ENCODE measurements around the gene RTEL1. TPM values are rescaled to one million over a fixed set of nuclear protein-coding genes. Genes with fewer than 3 reads are reported as not detected.

RTEL1 gene
- total and polyA plus RNA-seq, 9 of the 15 experiments (the other 6 are each of a cell fraction or from before 2014, with no cell fraction given), result 0.36 to 61.0 (median 17.9) TPM

DNA sequence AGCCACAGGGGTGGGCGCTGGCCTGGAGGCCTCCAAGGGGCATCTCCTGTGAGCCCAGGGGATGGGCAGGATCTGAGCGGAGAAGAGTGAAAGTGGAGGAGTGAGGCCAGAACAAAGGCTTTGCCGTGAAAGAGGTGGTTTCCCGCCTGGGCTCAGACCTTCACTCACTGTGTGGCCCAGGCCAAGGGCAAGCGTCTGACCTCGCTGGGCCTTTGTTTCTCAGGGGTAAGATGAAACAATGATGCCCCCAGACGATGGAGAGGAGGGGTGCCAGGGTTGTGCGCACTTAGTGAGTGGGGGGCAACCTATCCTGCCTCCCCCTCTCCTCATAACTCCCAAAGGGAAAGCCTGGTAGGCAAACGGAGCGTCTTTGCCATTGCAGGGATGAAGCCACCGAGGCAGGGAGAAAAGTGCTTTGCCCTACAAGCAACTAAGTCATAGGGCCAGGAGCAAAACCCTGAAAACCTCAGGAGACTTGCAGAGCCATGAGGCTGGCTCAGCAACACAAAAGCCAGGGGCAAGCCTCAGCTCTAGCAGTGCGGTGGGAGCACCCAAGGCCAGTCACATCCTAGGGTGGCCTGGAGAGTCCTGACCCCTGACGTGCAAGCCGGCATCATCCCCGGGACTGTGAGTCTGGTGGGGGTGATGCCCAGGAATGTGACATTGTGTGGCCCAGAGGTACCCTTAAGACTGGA is 4.0 kb upstream of the RTEL1 start (continued):
- TF ChIP-seq NFIX (CRISPR knock-in tag; IDR thresholded peaks at IDR 0.05; ENCODE audit: low read depth) (no peak), ZNF3 (CRISPR knock-in tag; IDR thresholded peaks at IDR 0.05) (no peak), MXI1 (IDR thresholded peaks at IDR 0.05; ENCODE audit: low read depth, low read length) (no peak), ZC3H4 (CRISPR knock-in tag; IDR thresholded peaks at IDR 0.05; ENCODE audit: borderline replicate concordance) (no peak), KAT7 (CRISPR knock-in tag; IDR thresholded peaks at IDR 0.05; ENCODE audit: borderline replicate concordance) (0 out of 2 replicates have a peak, but pooled peaks have one; percentile 13), GABPB1 (CRISPR knock-in tag; IDR thresholded peaks at IDR 0.05) (0 out of 2 replicates have a peak, but pooled peaks have one; percentile 8), TBP (optimal IDR thresholded peaks at IDR 0.05; ENCODE audit: low read depth, low read length) (no peak), SMAD4 (CRISPR knock-in tag; conservative IDR thresholded peaks at IDR 0.05) (0 out of 2 replicates have a peak, but pooled peaks have one; percentile 22), ZNF232 (CRISPR knock-in tag; IDR thresholded peaks at IDR 0.05) (no peak), HNRNPH1 (optimal IDR thresholded peaks at IDR 0.05; ENCODE audit: low read depth, low read length) (no peak), TEAD2 (tag; IDR thresholded peaks at IDR 0.05) (no peak), PHB (CRISPR knock-in tag; IDR thresholded peaks at IDR 0.05) (no peak)
- TF ChIP-seq, protein P1, sequence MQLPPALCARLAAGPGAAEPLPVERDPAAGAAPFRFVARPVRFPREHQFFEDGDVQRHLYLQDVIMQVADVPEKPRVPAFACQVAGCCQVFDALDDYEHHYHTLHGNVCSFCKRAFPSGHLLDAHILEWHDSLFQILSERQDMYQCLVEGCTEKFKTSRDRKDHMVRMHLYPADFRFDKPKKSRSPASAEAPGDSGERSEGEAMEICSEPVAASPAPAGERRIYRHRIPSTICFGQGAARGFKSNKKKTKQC (CRISPR knock-in tag; IDR thresholded peaks at IDR 0.05), result 0 out of 2 replicates have a peak, but pooled peaks have one; percentile 58
- TF ChIP-seq, protein P2, sequence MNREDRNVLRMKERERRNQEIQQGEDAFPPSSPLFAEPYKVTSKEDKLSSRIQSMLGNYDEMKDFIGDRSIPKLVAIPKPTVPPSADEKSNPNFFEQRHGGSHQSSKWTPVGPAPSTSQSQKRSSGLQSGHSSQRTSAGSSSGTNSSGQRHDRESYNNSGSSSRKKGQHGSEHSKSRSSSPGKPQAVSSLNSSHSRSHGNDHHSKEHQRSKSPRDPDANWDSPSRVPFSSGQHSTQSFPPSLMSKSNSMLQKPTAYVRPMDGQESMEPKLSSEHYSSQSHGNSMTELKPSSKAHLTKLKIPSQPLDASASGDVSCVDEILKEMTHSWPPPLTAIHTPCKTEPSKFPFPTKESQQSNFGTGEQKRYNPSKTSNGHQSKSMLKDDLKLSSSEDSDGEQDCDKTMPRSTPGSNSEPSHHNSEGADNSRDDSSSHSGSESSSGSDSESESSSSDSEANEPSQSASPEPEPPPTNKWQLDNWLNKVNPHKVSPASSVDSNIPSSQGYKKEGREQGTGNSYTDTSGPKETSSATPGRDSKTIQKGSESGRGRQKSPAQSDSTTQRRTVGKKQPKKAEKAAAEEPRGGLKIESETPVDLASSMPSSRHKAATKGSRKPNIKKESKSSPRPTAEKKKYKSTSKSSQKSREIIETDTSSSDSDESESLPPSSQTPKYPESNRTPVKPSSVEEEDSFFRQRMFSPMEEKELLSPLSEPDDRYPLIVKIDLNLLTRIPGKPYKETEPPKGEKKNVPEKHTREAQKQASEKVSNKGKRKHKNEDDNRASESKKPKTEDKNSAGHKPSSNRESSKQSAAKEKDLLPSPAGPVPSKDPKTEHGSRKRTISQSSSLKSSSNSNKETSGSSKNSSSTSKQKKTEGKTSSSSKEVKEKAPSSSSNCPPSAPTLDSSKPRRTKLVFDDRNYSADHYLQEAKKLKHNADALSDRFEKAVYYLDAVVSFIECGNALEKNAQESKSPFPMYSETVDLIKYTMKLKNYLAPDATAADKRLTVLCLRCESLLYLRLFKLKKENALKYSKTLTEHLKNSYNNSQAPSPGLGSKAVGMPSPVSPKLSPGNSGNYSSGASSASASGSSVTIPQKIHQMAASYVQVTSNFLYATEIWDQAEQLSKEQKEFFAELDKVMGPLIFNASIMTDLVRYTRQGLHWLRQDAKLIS (CRISPR knock-in tag; IDR thresholded peaks at IDR 0.05), result 0 out of 2 replicates have a peak, but pooled peaks have one; percentile 4
- TF ChIP-seq, protein P3, sequence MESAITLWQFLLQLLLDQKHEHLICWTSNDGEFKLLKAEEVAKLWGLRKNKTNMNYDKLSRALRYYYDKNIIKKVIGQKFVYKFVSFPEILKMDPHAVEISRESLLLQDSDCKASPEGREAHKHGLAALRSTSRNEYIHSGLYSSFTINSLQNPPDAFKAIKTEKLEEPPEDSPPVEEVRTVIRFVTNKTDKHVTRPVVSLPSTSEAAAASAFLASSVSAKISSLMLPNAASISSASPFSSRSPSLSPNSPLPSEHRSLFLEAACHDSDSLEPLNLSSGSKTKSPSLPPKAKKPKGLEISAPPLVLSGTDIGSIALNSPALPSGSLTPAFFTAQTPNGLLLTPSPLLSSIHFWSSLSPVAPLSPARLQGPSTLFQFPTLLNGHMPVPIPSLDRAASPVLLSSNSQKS (CRISPR knock-in tag; IDR thresholded peaks at IDR 0.05), result no peak
- TF ChIP-seq, protein P4, sequence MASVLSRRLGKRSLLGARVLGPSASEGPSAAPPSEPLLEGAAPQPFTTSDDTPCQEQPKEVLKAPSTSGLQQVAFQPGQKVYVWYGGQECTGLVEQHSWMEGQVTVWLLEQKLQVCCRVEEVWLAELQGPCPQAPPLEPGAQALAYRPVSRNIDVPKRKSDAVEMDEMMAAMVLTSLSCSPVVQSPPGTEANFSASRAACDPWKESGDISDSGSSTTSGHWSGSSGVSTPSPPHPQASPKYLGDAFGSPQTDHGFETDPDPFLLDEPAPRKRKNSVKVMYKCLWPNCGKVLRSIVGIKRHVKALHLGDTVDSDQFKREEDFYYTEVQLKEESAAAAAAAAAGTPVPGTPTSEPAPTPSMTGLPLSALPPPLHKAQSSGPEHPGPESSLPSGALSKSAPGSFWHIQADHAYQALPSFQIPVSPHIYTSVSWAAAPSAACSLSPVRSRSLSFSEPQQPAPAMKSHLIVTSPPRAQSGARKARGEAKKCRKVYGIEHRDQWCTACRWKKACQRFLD (CRISPR knock-in tag; IDR thresholded peaks at IDR 0.05), result 0 out of 2 replicates have a peak, but pooled peaks have one; percentile 43
- TF ChIP-seq, protein P5, sequence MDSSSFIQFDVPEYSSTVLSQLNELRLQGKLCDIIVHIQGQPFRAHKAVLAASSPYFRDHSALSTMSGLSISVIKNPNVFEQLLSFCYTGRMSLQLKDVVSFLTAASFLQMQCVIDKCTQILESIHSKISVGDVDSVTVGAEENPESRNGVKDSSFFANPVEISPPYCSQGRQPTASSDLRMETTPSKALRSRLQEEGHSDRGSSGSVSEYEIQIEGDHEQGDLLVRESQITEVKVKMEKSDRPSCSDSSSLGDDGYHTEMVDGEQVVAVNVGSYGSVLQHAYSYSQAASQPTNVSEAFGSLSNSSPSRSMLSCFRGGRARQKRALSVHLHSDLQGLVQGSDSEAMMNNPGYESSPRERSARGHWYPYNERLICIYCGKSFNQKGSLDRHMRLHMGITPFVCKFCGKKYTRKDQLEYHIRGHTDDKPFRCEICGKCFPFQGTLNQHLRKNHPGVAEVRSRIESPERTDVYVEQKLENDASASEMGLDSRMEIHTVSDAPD (CRISPR knock-in tag; IDR thresholded peaks at IDR 0.05), result no peak
- TF ChIP-seq, protein P6, sequence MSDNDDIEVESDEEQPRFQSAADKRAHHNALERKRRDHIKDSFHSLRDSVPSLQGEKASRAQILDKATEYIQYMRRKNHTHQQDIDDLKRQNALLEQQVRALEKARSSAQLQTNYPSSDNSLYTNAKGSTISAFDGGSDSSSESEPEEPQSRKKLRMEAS (CRISPR knock-in tag; IDR thresholded peaks at IDR 0.05), result peak; percentile 41; the same call in 1 of the 2 replicates
